Left cardiac atrium (tissue), 4 donors: Measurements from ENCODE around the gene GDPGP1. TPM values are rescaled to one million over a fixed set of nuclear protein-coding genes. Genes with fewer than 3 reads are reported as not detected.
"Not testable (repeated sequence)": the region's sequence is repeated elsewhere in the genome, so short reads cannot be mapped to it uniquely, and the experiment has no call there.

Source experiments
- ATAC-seq, 2 donors: fragments of 200-7000 bp; cut with Tn5 transposase; one replicate each; pipeline ENCODE4 v1.9.1; 2020; ENCODE audit warnings: mild to moderate bottlenecking in 2 of 2, moderate library complexity in 2 of 2
- DNase-seq: peaks from one replicate; pipeline ENCODE4 v3.0.0-alpha.2; 2020
- intact Hi-C, 2 donors: fragments of 100-400 bp; cut with DNase I; formaldehyde crosslinking; loops; one replicate each; pipeline versions ENCODE4 v1.14.1 to v1.15.1; 2022 to 2023
- total RNA-seq, 2 donors: library from RNA; stranded (reverse); fragmentation: NEBNext Ultra II Directional; extraction: Animal tissue kit (Norgen Biotek cat#: 25700); gene quantifications; one replicate each; pipeline ENCODE4 v1.2.1, GENCODE V29; 2021
- donor health status: DM: no; HTN: yes; CAD: no.
- donor health status: DM: no; HTN: yes; CAD: no; lungs with severe emphysema.
- donor health status: DM: yes; HTN: yes; CAD: no.
- donor health status: Dilated cardiomyopathy.

The GDPGP1 gene
- total RNA-seq, 2 donors from 2014 or later: 9.4 to 11.9 TPM

- DNase-seq (no peak), ATAC-seq (peak; percentile 67 to 73)
- intact Hi-C loops: no loop called here
These were observed 7.6 kb downstream of the GDPGP1 start for GRCh38 chr15:90241343-90242192.

- no peak for ATAC-seq
- no peak for DNase-seq
- intact Hi-C loops: no loop called here
These were observed 10.1 kb downstream of the GDPGP1 start for GRCh38 chr15:90243943-90244639.

- intact Hi-C loops: no loop called here
- DNase-seq (no peak), ATAC-seq (peak; percentile 72 to 84)
These were observed 14.8 kb downstream of the GDPGP1 start for GRCh38 chr15:90248789-90249202.

GRCh38 chr15:90249203-90249863 is 15.3 kb downstream of the GDPGP1 start, which contains the start of gene TTLL13:
TTLL13 (plus strand) TSS chr15:90249556; CDS start chr15:90250631, 1,075 bp downstream.
- intact Hi-C loops: no loop called here
- peak; percentile 96 to 97 for ATAC-seq
- peak; percentile 98 for DNase-seq

- ATAC-seq (no peak), DNase-seq (no peak)
- intact Hi-C loops: no loop called here
These were observed 23.8 kb downstream of the GDPGP1 start for GRCh38 chr15:90257776-90258175.

GRCh38 chr15:90259524-90259923 is 25.5 kb downstream of the GDPGP1 start:
- DNase-seq (no peak), ATAC-seq (no peak)
- intact Hi-C loops: no loop called here

- not testable (repeated sequence) for ATAC-seq, DNase-seq
- intact Hi-C loops: loop anchor here in 1 of 2 donors (10.0 kb wide), 1 partner anchor 366 kb away; the partner anchor contains the start of gene AP3S2
These were observed 26.7 kb downstream of the GDPGP1 start for GRCh38 chr15:90260731-90261130.

- intact Hi-C loops: loop anchor here in 1 of 2 donors (10.0 kb wide), 1 partner anchor 367 kb away; the partner anchor contains the start of gene AP3S2
- DNase-seq: no peak
- no peak for ATAC-seq
These were observed 27.8 kb downstream of the GDPGP1 start for GRCh38 chr15:90261811-90262210.

GRCh38 chr15:90262426-90262825 is 28.4 kb downstream of the GDPGP1 start:
- no peak for DNase-seq
- ATAC-seq: no peak
- intact Hi-C loops: loop anchor here in 1 of 2 donors (10.0 kb wide), 1 partner anchor 368 kb away; the partner anchor contains the start of gene AP3S2

GRCh38 chr15:90264671-90265070 is 30.7 kb downstream of the GDPGP1 start:
- intact Hi-C loops: loop anchor here in 1 of 2 donors (10.0 kb wide), 1 partner anchor 370 kb away; the partner anchor contains the start of gene AP3S2
- ATAC-seq: peak; percentile 16
- DNase-seq: no peak

GRCh38 chr15:90265271-90266060 is 31.5 kb downstream of the GDPGP1 start, which contains the start of gene NGRN:
NGRN (plus strand) TSS chr15:90265672; CDS start chr15:90265713, 41 bp downstream.
- DNase-seq (peak; percentile 93), ATAC-seq (peak; percentile 96 to 97)
- intact Hi-C loops: loop anchor here in 1 of 2 donors (10.0 kb wide), 1 partner anchor 371 kb away; the partner anchor contains the start of gene AP3S2

- DNase-seq (peak; percentile 62), ATAC-seq (peak; percentile 31 to 57)
- intact Hi-C loops: loop anchor here in 1 of 2 donors (10.0 kb wide), 1 partner anchor 371 kb away; the partner anchor contains the start of gene AP3S2
These were observed 32.0 kb downstream of the GDPGP1 start for GRCh38 chr15:90266061-90266431.

GRCh38 chr15:90266485-90266884 is 32.5 kb downstream of the GDPGP1 start:
- intact Hi-C loops: loop anchor here in 1 of 2 donors (10.0 kb wide), 1 partner anchor 372 kb away; the partner anchor contains the start of gene AP3S2
- ATAC-seq: no peak
- DNase-seq: no peak

- ATAC-seq (no peak), DNase-seq (no peak)
- intact Hi-C loops: loop anchor here in 1 of 2 donors (10.0 kb wide), 1 partner anchor 374 kb away; the partner anchor contains the start of gene AP3S2
These were observed 34.4 kb downstream of the GDPGP1 start for GRCh38 chr15:90268415-90268814.

GRCh38 chr15:90270502-90271150 is 36.6 kb downstream of the GDPGP1 start:
- ATAC-seq (no peak), DNase-seq (no peak)
- intact Hi-C loops: no loop called here

- intact Hi-C loops: no loop called here
- ATAC-seq (peak; percentile 36 to 39), DNase-seq (no peak)
These were observed 37.6 kb downstream of the GDPGP1 start for GRCh38 chr15:90271459-90272166.

GRCh38 chr15:90278467-90278866 is 44.5 kb downstream of the GDPGP1 start:
- DNase-seq, ATAC-seq: not testable (repeated sequence)

More at GRCh38 chr15:90278467-90278866, 44.5 kb downstream of the GDPGP1 start:
- intact Hi-C loops: not testable (repeated sequence)
